H9 (cell line): ENCODE measurements around the gene TMEM59. TPM values are rescaled to one million over a fixed set of nuclear protein-coding genes. Genes with fewer than 3 reads are reported as not detected.

Experiments used
- DNase-seq: peaks from one replicate; pipeline ENCODE4 v3.0.0-alpha.2; 2017
- H2AFZ ChIP-seq: one replicate; pipeline ENCODE4 v1.6.1; 2013; ENCODE audit warnings: mild to moderate bottlenecking, low read length, control low read depth, moderate library complexity
- H2AK5ac ChIP-seq: 2 replicates; pipeline ENCODE4 v1.6.1; 2013; ENCODE audit warnings: low read length, control low read depth, mixed read lengths; ENCODE audit not compliant: insufficient read length
- H2BK120ac ChIP-seq: one replicate; pipeline ENCODE4 v1.6.1; 2013; ENCODE audit warnings: low read depth, mild to moderate bottlenecking, low read length, control low read depth, inconsistent platforms; ENCODE audit not compliant: poor library complexity, severe bottlenecking
- H2BK12ac ChIP-seq: 2 replicates; pipeline ENCODE4 v1.6.1; 2013; ENCODE audit warnings: low read length, control low read depth, mixed read lengths, low read depth; ENCODE audit not compliant: insufficient read length
- H2BK15ac ChIP-seq: 2 replicates; pipeline ENCODE4 v1.6.1; 2013; ENCODE audit warnings: low read depth, low read length, control low read depth
- H2BK20ac ChIP-seq: one replicate; pipeline ENCODE4 v1.6.1; 2013; ENCODE audit warnings: low read depth, mild to moderate bottlenecking, low read length, control low read depth, inconsistent platforms; ENCODE audit not compliant: poor library complexity, severe bottlenecking
- H2BK5ac ChIP-seq: 2 replicates; pipeline ENCODE4 v1.6.1; 2013; ENCODE audit warnings: low read length, control low read depth, mixed read lengths; ENCODE audit not compliant: insufficient read length
- H3K14ac ChIP-seq: 2 replicates; pipeline ENCODE4 v1.6.1; 2013; ENCODE audit warnings: low read length, control low read depth; ENCODE audit not compliant: insufficient read depth
- H3K18ac ChIP-seq: 2 replicates; pipeline ENCODE4 v1.6.1; 2013; ENCODE audit warnings: low read depth, mild to moderate bottlenecking, mixed read lengths, low read length, control low read depth; ENCODE audit not compliant: insufficient read length
- H3K23ac ChIP-seq: 2 replicates; pipeline ENCODE4 v1.6.1; 2013; ENCODE audit warnings: low read length, control low read depth, mixed read lengths, low read depth; ENCODE audit not compliant: insufficient read length
- H3K23me2 ChIP-seq: 2 replicates; pipeline ENCODE4 v1.6.1; 2013; ENCODE audit warnings: low read depth, mild to moderate bottlenecking, mixed read lengths, low read length, control low read depth; ENCODE audit not compliant: insufficient read length, poor library complexity, severe bottlenecking
- H3K27ac ChIP-seq: 2 replicates; pipeline ENCODE4 v1.5.1; 2013; ENCODE audit warnings: low read length, control low read depth, mixed read lengths, low read depth; ENCODE audit not compliant: insufficient read length
- H3K27me3 ChIP-seq: 2 replicates; pipeline ENCODE4 v1.6.1; 2013; ENCODE audit warnings: low read length, control low read depth, inconsistent platforms; ENCODE audit not compliant: insufficient read depth
- H3K4ac ChIP-seq: 2 replicates; pipeline ENCODE4 v1.6.1; 2013; ENCODE audit warnings: low read depth, mild to moderate bottlenecking, control low read depth, inconsistent platforms, low read length, moderate library complexity
- H3K4me1 ChIP-seq: 2 replicates; pipeline ENCODE4 v1.6.1; 2013; ENCODE audit warnings: low read length, control low read depth, inconsistent platforms; ENCODE audit not compliant: insufficient read depth
- H3K4me2 ChIP-seq: 2 replicates; pipeline ENCODE4 v1.6.1; 2013; ENCODE audit warnings: low read length, control low read depth, mixed read lengths; ENCODE audit not compliant: insufficient read length, insufficient read depth
- H3K56ac ChIP-seq: 2 replicates; pipeline ENCODE4 v1.6.1; 2013; ENCODE audit warnings: low read depth, mild to moderate bottlenecking, mixed read lengths, low read length, control low read depth; ENCODE audit not compliant: insufficient read length
- H3K79me1 ChIP-seq: 2 replicates; pipeline ENCODE4 v1.6.1; 2013; ENCODE audit warnings: low read depth, mild to moderate bottlenecking, moderate library complexity, low read length, control low read depth, inconsistent platforms; ENCODE audit not compliant: insufficient read depth, poor library complexity, severe bottlenecking
- H3K79me2 ChIP-seq: 2 replicates; pipeline ENCODE4 v1.6.1; 2013; ENCODE audit warnings: low read length, control low read depth, inconsistent platforms; ENCODE audit not compliant: insufficient read depth
- H3K9ac ChIP-seq: 2 replicates; pipeline ENCODE4 v1.6.1; 2013; ENCODE audit warnings: low read length, control low read depth, mixed read lengths; ENCODE audit not compliant: insufficient read length; ENCODE audit errors: extremely low read depth
- H3K9me3 ChIP-seq: one replicate; pipeline ENCODE4 v1.6.1; 2013; ENCODE audit warnings: low read depth, low read length, inconsistent platforms; ENCODE audit not compliant: control insufficient read depth
- H3T11ph ChIP-seq: one replicate; pipeline ENCODE4 v1.6.1; 2013; ENCODE audit warnings: mild to moderate bottlenecking, low read length, control low read depth, inconsistent platforms
- H4K20me1 ChIP-seq: one replicate; pipeline ENCODE4 v1.6.1; 2013; ENCODE audit not compliant: control insufficient read depth, insufficient read length, insufficient read depth
- H4K5ac ChIP-seq: 2 replicates; pipeline ENCODE4 v1.6.1; 2013; ENCODE audit warnings: low read depth, mild to moderate bottlenecking, mixed read lengths, low read length, control low read depth; ENCODE audit not compliant: insufficient read length
- H4K8ac ChIP-seq: replicated peaks from 2 replicates; pipeline ENCODE4 v1.6.1; 2013; ENCODE audit warnings: low read length, control low read depth, mixed read lengths, low read depth; ENCODE audit not compliant: insufficient read length
- H4K91ac ChIP-seq: 2 replicates; pipeline ENCODE4 v1.6.1; 2013; ENCODE audit warnings: low read depth, mild to moderate bottlenecking, moderate library complexity, mixed read lengths, low read length, control low read depth; ENCODE audit not compliant: insufficient read length
- H3K27ac Mint-ChIP-seq, 3 experiments: 2 replicates in 2 of 3; 3 replicates in 1 of 3; pipeline ENCODE4 v1.8.0; 2020 to 2021; ENCODE audit warnings: mixed read lengths in 3 of 3, mild to moderate bottlenecking in 1 of 3, moderate library complexity in 1 of 3
- H3K27me3 Mint-ChIP-seq: 2 replicates; pipeline ENCODE4 v1.8.0; 2021; ENCODE audit warnings: low read depth, mild to moderate bottlenecking, moderate library complexity, mixed read lengths
- H3K36me3 Mint-ChIP-seq, 3 experiments: 2 replicates in 2 of 3; 3 replicates in 1 of 3; pipeline ENCODE4 v1.8.0; 2020 to 2021; ENCODE audit warnings: low read depth in 3 of 3, mixed read lengths in 3 of 3; ENCODE audit not compliant: insufficient read depth in 1 of 3
- H3K4me1 Mint-ChIP-seq, 2 experiments: 2 replicates each; pipeline ENCODE4 v1.8.0; 2020; ENCODE audit warnings: mixed read lengths in 2 of 2
- H3K4me3 Mint-ChIP-seq, 2 experiments: 2 replicates in 1 of 2; 3 replicates in 1 of 2; pipeline ENCODE4 v1.8.0; 2020 to 2021; ENCODE audit warnings: mild to moderate bottlenecking in 2 of 2, mixed read lengths in 2 of 2, moderate library complexity in 1 of 2
- H3K9me3 Mint-ChIP-seq, 2 experiments: 2 replicates in 1 of 2; 3 replicates in 1 of 2; pipeline ENCODE4 v1.8.0; 2020; ENCODE audit warnings: mild to moderate bottlenecking in 2 of 2, mixed read lengths in 2 of 2, moderate library complexity in 1 of 2
- CTCF ChIP-seq: fragments of 200-600 bp; sonication (generic); conservative IDR thresholded peaks from 3 replicates; pipeline ENCODE4 v1.8.0; 2021; ENCODE audit warnings: antibody characterized with exemption, mild to moderate bottlenecking
- total RNA-seq: library from RNA; stranded (reverse); gene quantifications from 2 replicates; pipeline ENCODE4 v1.2.1, GENCODE V29; 2021

Gene TMEM59
- total RNA-seq, 1 experiment from 2014 or later, result 111 TPM

GRCh38 chr1:54077359-54077758 is 24.4 kb upstream of the TMEM59 start:
- no peaks in the 10 kb centered on the region for H3K79me1 ChIP-seq
- H4K20me1 ChIP-seq, result no peaks in the 10 kb centered on the region
- no peak overlapping the region for H2BK15ac ChIP-seq
- H3K36me3 Mint-ChIP-seq, result no peaks in the 10 kb centered on the region; a peak in 1 of 7 replicates
- no peak overlapping the region for H3K4me3 Mint-ChIP-seq
- H3K23me2 ChIP-seq, result no peaks in the 10 kb centered on the region
- no peak overlapping the region for H3K4me2 ChIP-seq
- no peaks in the 10 kb centered on the region; a peak in 1 of 5 replicates for H3K9me3 Mint-ChIP-seq
- no peak overlapping the region for H4K91ac ChIP-seq
- no peak overlapping the region for H4K8ac ChIP-seq
- no peaks in the 10 kb centered on the region for H3K79me2 ChIP-seq
- H3K27me3 ChIP-seq, result no peaks in the 10 kb centered on the region
- H2AFZ ChIP-seq, result no peak overlapping the region
- H3T11ph ChIP-seq, result no peak overlapping the region
- no peak overlapping the region for H3K23ac ChIP-seq
- H3K14ac ChIP-seq, result no peak overlapping the region
- H2BK20ac ChIP-seq, result no peak overlapping the region
- no peak overlapping the region for H3K4ac ChIP-seq
- H3K27ac ChIP-seq, result no peak overlapping the region
- H2BK120ac ChIP-seq, result no peak overlapping the region
- H2BK5ac ChIP-seq, result no peak overlapping the region
- no peaks in the 10 kb centered on the region for H3K9me3 ChIP-seq
- H3K27ac Mint-ChIP-seq, result no peak overlapping the region
- no peak overlapping the region for H3K9ac ChIP-seq
- H3K18ac ChIP-seq, result no peak overlapping the region
- H2BK12ac ChIP-seq, result no peak overlapping the region
- no peaks in the 10 kb centered on the region for H3K27me3 Mint-ChIP-seq
- H4K5ac ChIP-seq, result no peak overlapping the region
- no peaks in the 10 kb centered on the region for H3K4me1 ChIP-seq
- H2AK5ac ChIP-seq, result no peak overlapping the region
- H3K56ac ChIP-seq, result no peak overlapping the region
- no peak for DNase-seq
- no peak for TF ChIP-seq CTCF
- peaks cover 3% of the 10 kb centered on the region in 2 experiments for H3K4me1 Mint-ChIP-seq
